ENCODE results near the gene SH2D5.

DNA sequence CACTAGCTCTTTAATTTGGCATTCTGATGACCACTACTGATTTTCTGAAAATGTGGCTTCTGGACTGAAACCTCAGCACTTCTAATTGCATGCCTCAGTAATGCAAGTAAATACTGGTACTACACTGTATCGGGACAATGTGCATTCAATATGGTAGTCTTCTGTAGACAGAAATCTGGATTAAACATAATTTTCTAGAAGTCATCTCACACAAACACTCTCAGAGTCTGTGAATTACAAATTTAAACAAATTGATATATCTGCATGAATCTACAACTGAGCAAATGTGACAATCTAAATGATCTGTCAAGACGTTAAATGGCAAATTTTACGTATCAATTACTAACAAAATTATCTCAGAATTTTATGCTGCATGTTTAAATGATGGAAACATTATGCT, 30.9 kb upstream of the SH2D5 start:
- TF ChIP-seq CTCF (conservative IDR thresholded peaks at IDR 0.05 in 1 of 2, IDR thresholded peaks at IDR 0.05 in 1 of 2; ENCODE audit: extremely low read depth in 1 of 2, insufficient read depth in 1 of 2, low read depth in 1 of 2, low read length in 2 of 2) (no peak), EZH2 (IDR thresholded peaks at IDR 0.05; ENCODE audit: borderline replicate concordance, low read length) (no peak)

Data from mammary epithelial cell (primary cell).